GM12878 (cell line): Measurements from ENCODE around the gene RNFT2. TPM values are rescaled to one million over a fixed set of nuclear protein-coding genes. Genes with fewer than 3 reads are reported as not detected.

Source experiments
- ATAC-seq: fragments of 200-7000 bp; cut with Tn5 transposase; 3 replicates; pipeline ENCODE4 v1.9.1; 2020; ENCODE audit warnings: mild to moderate bottlenecking, moderate library complexity
- BruUV-seq: library from RNA; stranded (reverse); fragments of 400-500 nt; replicated peaks from 2 replicates; lab custom pipeline; 2021; lab: Mats Ljungman, UMichigan
- CTCF ChIA-PET: fragments of 300-600 bp; sonication (Branson Sonifier 250); formaldehyde crosslinking; extraction: SDS; loops from one replicate; lab custom pipeline; 2021; ENCODE audit warnings: inconsistent platforms; lab: Yijun Ruan, JAX
- POLR2A ChIA-PET: fragments of 350-600 bp; formaldehyde crosslinking; extraction: SDS; loops from one replicate; lab custom pipeline; 2021; ENCODE audit warnings: inconsistent platforms; lab: Charles Lee
- RAD21 ChIA-PET: fragments of 300-600 bp; sonication (Branson Sonifier 250); formaldehyde crosslinking; loops from one replicate; lab custom pipeline; 2023; ENCODE audit warnings: antibody characterized with exemption; ENCODE audit not compliant: unreplicated experiment; lab: Charles Lee
- SMC1A ChIA-PET: fragments of 300-600 bp; sonication (Branson Sonifier 250); formaldehyde crosslinking; loops from one replicate; lab custom pipeline; 2023; ENCODE audit not compliant: unreplicated experiment, uncharacterized antibody; lab: Charles Lee
- DNase-seq: peaks from one replicate; pipeline ENCODE4 v3.0.0-alpha.2; 2011; ENCODE audit warnings: low read depth, low spot score
- FAIRE-seq: peaks from 3 replicates; lab custom pipeline; 2011; peaks lifted over from hg19 to GRCh38; lab: Jason Lieb, UNC
- H2AFZ ChIP-seq: 2 replicates; pipeline ENCODE4 v1.6.0; 2011; ENCODE audit warnings: low read depth, low read length, control low read depth; ENCODE audit not compliant: control insufficient read depth
- H3K27ac ChIP-seq: 2 replicates; pipeline ENCODE4 v1.5.1; 2011; ENCODE audit warnings: control low read depth; ENCODE audit not compliant: control insufficient read depth, insufficient read depth
- H3K27me3 ChIP-seq, 2 experiments: replicated peaks in 1 of 2; 2 replicates each; pipeline versions ENCODE4 v1.6.0 to v1.6.1; 2011; ENCODE audit warnings: low read length in 1 of 2; ENCODE audit not compliant: control insufficient read depth in 2 of 2, insufficient read depth in 2 of 2
- H3K36me3 ChIP-seq, 2 experiments: 2 replicates each; pipeline ENCODE4 v1.5.1; 2011; ENCODE audit warnings: low read length in 1 of 2; ENCODE audit not compliant: control insufficient read depth in 2 of 2, insufficient read depth in 2 of 2
- H3K4me1 ChIP-seq: 2 replicates; pipeline ENCODE4 v1.6.1; 2011; ENCODE audit warnings: mild to moderate bottlenecking, low read length, moderate library complexity, mixed read lengths; ENCODE audit not compliant: control insufficient read depth, insufficient read depth
- H3K4me2 ChIP-seq: 2 replicates; pipeline ENCODE4 v1.6.0; 2011; ENCODE audit warnings: control low read depth; ENCODE audit not compliant: control insufficient read depth, insufficient read depth
- H3K4me3 ChIP-seq: fragments of 200-600 bp; sonication (generic); 2 replicates; pipeline ENCODE4 v1.5.1; 2016
- H3K79me2 ChIP-seq: 2 replicates; pipeline ENCODE4 v1.6.0; 2011; ENCODE audit warnings: low read length; ENCODE audit not compliant: control insufficient read depth, insufficient read depth
- H3K9ac ChIP-seq: 2 replicates; pipeline ENCODE4 v1.8.0; 2011; ENCODE audit warnings: low read length, control low read depth, mixed read lengths; ENCODE audit not compliant: control insufficient read depth, insufficient read depth
- H3K9me3 ChIP-seq: replicated peaks from 3 replicates; pipeline ENCODE4 v1.5.1; 2011; ENCODE audit warnings: mild to moderate bottlenecking, low read length; ENCODE audit not compliant: control insufficient read depth, insufficient read depth
- H4K20me1 ChIP-seq: 2 replicates; pipeline ENCODE4 v1.6.0; 2011; ENCODE audit not compliant: control insufficient read depth, insufficient read depth
- JUND ChIP-seq: IDR thresholded peaks from 2 replicates; pipeline ENCODE4 v1.6.1; 2012; ENCODE audit warnings: low read depth, mild to moderate bottlenecking, low read length, improper control_type of control experiment, moderate library complexity
- RAD51 ChIP-seq: fragments of 450-650 bp; IDR thresholded peaks from 2 replicates; pipeline ENCODE4 v1.6.1; 2016; ENCODE audit warnings: moderate library complexity, mild to moderate bottlenecking, inconsistent platforms
- WGBS: methylation state at CpG from one replicate; pipeline ENCODE4 v1.1.6; 2016; ENCODE audit warnings: low lambda C conversion rate; ENCODE audit not compliant: insufficient replicate concordance, insufficient coverage; ENCODE audit errors: missing lambda C conversion rate; 5-methylcytosine and 5-hydroxymethylcytosine counted together
- in situ Hi-C: fragments of 300-500 bp; cut with MboI; formaldehyde crosslinking; loops from 9 replicates; pipeline ENCODE4 v1.14.3; 2018; ENCODE audit warnings: mixed read lengths
- intact Hi-C: fragments of 100-400 bp; cut with micrococcal nuclease; formaldehyde crosslinking; loops from one replicate; pipeline ENCODE4 v1.14.2; 2022; ENCODE audit not compliant: unreplicated experiment
- polyA plus RNA-seq, 11 experiments: library from polyadenylated mRNA; depleted of rRNA in 4 of 11; unstranded in 6 of 11; stranded (reverse) in 5 of 11; fragments of >200 nt; fragmentation: Nextera tagmentation in 4 of 11; fragmentation: Illumina TruSeq in 1 of 11; extraction: Ambion mirVana in 4 of 11; extraction: Trizol in 1 of 11; gene quantifications; 1 replicate in 1 of 11; 2 replicates in 10 of 11; pipeline versions ENCODE4 v1.2.1 to v1.2.3, GENCODE V29; 2011 to 2016; ENCODE audit warnings: inconsistent platforms in 2 of 11, missing spikeins in 2 of 11, low read depth in 1 of 11
- total RNA-seq, 4 experiments: library from RNA; depleted of rRNA in 3 of 4; stranded (reverse); fragments of >200 nt in 3 of 4; fragmentation: Illumina TruSeq in 1 of 4; extraction: Trizol in 1 of 4; gene quantifications; 2 replicates each; pipeline versions ENCODE4 v1.2.1 to v1.2.3, GENCODE V29; 2013 to 2021
- TF ChIP-seq, protein P1 (sequence below): fragments of 450-650 bp; IDR thresholded peaks from 2 replicates; pipeline ENCODE4 v1.6.1; 2017; ENCODE audit warnings: mild to moderate bottlenecking, moderate library complexity

RNFT2 gene
- total and polyA plus RNA-seq, 10 of the 15 experiments (the other 5 are each of a cell fraction or from before 2014, with no cell fraction given) = 2.5 to 17.3 (median 9.7) TPM

DNA sequence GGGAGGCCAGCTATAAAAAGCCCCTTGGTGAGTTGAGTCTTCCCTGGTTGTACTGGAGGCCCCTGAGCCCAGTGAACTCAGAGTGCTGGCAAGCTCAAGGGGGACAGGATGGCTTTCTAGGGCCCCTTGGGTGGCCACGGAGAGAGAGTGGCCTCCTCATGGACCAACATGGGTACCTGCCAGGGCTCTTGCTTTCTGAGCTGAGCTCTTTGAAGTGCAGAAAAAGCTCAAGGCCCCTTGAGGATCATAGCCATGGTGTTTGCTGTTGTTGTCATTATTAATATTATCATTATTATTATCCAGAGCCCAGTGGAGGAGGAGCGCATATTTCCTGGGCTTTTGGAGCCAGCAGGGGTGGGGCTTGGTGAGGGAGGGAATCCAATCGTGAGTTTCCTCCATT lies 6.7 kb downstream of the RNFT2 start:
- intact Hi-C loops (no loop called here), in situ Hi-C loops (no loop called here)
- CTCF ChIA-PET = interaction anchor here (2.2 kb wide), 1 partner anchor 15 kb away, joined by 8 read pairs; no protein-coding TSS in a partner anchor
- Histone ChIP-seq H3K27me3 (no peaks in the 10 kb centered on the region), H3K27ac (no peak overlapping the region), H3K79me2 (no peaks in the 10 kb centered on the region), H3K4me3 (no peak overlapping the region), H3K4me1 (no peaks in the 10 kb centered on the region), H2AFZ (no peak overlapping the region), H3K4me2 (no peak overlapping the region), H3K9ac (no peak overlapping the region), H4K20me1 (no peaks in the 10 kb centered on the region), H3K36me3 (no peaks in the 10 kb centered on the region; a peak in 1 of 4 replicates), H3K9me3 (no peaks in the 10 kb centered on the region)
- RAD21 ChIA-PET = no interaction called here
- no TSS peak for BruUV-seq
- POLR2A ChIA-PET = interaction anchor here (0.5 kb wide), 1 partner anchor 24 kb away, joined by 3 read pairs; no protein-coding TSS in a partner anchor
- ATAC-seq (no peak), DNase-seq (no peak), FAIRE-seq (no peak)
- WGBS = 83% methylated on average over 3 of the region's 3 CpGs
- TF ChIP-seq, protein P1, sequence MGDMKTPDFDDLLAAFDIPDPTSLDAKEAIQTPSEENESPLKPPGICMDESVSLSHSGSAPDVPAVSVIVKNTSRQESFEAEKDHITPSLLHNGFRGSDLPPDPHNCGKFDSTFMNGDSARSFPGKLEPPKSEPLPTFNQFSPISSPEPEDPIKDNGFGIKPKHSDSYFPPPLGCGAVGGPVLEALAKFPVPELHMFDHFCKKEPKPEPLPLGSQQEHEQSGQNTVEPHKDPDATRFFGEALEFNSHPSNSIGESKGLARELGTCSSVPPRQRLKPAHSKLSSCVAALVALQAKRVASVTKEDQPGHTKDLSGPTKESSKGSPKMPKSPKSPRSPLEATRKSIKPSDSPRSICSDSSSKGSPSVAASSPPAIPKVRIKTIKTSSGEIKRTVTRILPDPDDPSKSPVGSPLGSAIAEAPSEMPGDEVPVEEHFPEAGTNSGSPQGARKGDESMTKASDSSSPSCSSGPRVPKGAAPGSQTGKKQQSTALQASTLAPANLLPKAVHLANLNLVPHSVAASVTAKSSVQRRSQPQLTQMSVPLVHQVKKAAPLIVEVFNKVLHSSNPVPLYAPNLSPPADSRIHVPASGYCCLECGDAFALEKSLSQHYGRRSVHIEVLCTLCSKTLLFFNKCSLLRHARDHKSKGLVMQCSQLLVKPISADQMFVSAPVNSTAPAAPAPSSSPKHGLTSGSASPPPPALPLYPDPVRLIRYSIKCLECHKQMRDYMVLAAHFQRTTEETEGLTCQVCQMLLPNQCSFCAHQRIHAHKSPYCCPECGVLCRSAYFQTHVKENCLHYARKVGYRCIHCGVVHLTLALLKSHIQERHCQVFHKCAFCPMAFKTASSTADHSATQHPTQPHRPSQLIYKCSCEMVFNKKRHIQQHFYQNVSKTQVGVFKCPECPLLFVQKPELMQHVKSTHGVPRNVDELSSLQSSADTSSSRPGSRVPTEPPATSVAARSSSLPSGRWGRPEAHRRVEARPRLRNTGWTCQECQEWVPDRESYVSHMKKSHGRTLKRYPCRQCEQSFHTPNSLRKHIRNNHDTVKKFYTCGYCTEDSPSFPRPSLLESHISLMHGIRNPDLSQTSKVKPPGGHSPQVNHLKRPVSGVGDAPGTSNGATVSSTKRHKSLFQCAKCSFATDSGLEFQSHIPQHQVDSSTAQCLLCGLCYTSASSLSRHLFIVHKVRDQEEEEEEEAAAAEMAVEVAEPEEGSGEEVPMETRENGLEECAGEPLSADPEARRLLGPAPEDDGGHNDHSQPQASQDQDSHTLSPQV = no peak
- TF ChIP-seq RAD51 (no peak), JUND (no peak)
- SMC1A ChIA-PET = interaction anchor here (1.3 kb wide), 1 partner anchor 15 kb away, joined by 3 read pairs; no protein-coding TSS in a partner anchor
